Gastrocnemius medialis (tissue), 4 donors: Measurements from ENCODE around the gene ANO3. TPM values are rescaled to one million over a fixed set of nuclear protein-coding genes. Genes with fewer than 3 reads are reported as not detected.

Experiments
- ATAC-seq, 2 donors: fragments of 150-250 bp; one replicate each; pipeline ENCODE4 v1.9.1; 2016
- DNase-seq, 2 donors: peaks; one replicate each; pipeline ENCODE4 v3.0.0-alpha.2; 2019
- H3K27ac ChIP-seq, 4 donors: fragments of 200-600 bp; sonication (generic); 1 replicate in 1 of 4; 2 replicates in 3 of 4; pipeline ENCODE4 v1.5.1; 2016 to 2018; ENCODE audit warnings: mild to moderate bottlenecking in 2 of 4, moderate library complexity in 1 of 4
- H3K27me3 ChIP-seq, 3 donors: fragments of 200-600 bp; sonication (generic) in 2 of 3; 1 replicate in 1 of 3; 2 replicates in 2 of 3; pipeline versions ENCODE4 v1.5.1 to v1.6.0; 2016 to 2019; ENCODE audit warnings: mild to moderate bottlenecking in 1 of 3, moderate library complexity in 1 of 3
- H3K36me3 ChIP-seq, 2 donors: fragments of 200-600 bp; sonication (generic) in 1 of 2; one replicate each; pipeline ENCODE4 v1.5.1; 2017 to 2018
- H3K4me1 ChIP-seq, 2 donors: fragments of 200-600 bp; sonication (generic) in 1 of 2; one replicate each; pipeline ENCODE4 v1.5.1; 2016 to 2017; ENCODE audit warnings: mild to moderate bottlenecking in 2 of 2
- H3K4me3 ChIP-seq, 4 donors: fragments of 200-600 bp; sonication (generic) in 3 of 4; 1 replicate in 1 of 4; 2 replicates in 3 of 4; pipeline ENCODE4 v1.5.1; 2016 to 2019; ENCODE audit warnings: mild to moderate bottlenecking in 2 of 4
- H3K9me3 ChIP-seq, 3 donors: fragments of 200-600 bp; sonication (generic) in 2 of 3; 1 replicate in 1 of 3; 2 replicates in 2 of 3; pipeline ENCODE4 v1.5.1; 2016 to 2019
- CTCF ChIP-seq, 5 experiments: fragments of 450-650 bp in 3 of 5; fragments of 200-600 bp in 2 of 5; sonication (generic) in 2 of 5; IDR thresholded peaks in 4 of 5; conservative IDR thresholded peaks in 1 of 5; 1 replicate in 4 of 5; 2 replicates in 1 of 5; pipeline ENCODE4 v1.5.1; 2016 to 2019; ENCODE audit warnings: antibody characterized with exemption in 5 of 5, mild to moderate bottlenecking in 3 of 5, moderate library complexity in 3 of 5
- POLR2A ChIP-seq, 2 donors: fragments of 450-650 bp; IDR thresholded peaks; one replicate each; pipeline ENCODE4 v1.6.1; 2017; ENCODE audit warnings: antibody characterized with exemption in 2 of 2, mild to moderate bottlenecking in 2 of 2, moderate library complexity in 2 of 2
- in situ Hi-C, 4 donors: fragments of 200-750 bp; cut with MboI; loops; one replicate each; pipeline versions ENCODE4 v1.15.0 to v1.8.0; 2017; ENCODE audit warnings: low sequenced_read_pairs in 4 of 4
- intact Hi-C: fragments of 100-400 bp; cut with DNase I; formaldehyde crosslinking; loops from one replicate; pipeline ENCODE4 v1.15.1; 2023; ENCODE audit warnings: low total_unique reads
- total RNA-seq, 4 donors: library from RNA; depleted of rRNA; stranded (reverse); fragments of >200 nt; gene quantifications; one replicate each; pipeline versions ENCODE4 v1.1.0 to v1.2.3, GENCODE V29; 2016

The ANO3 gene
- total RNA-seq, 4 donors from 2014 or later: 0.05 TPM; not detected in 3

- Histone ChIP-seq H3K27me3 (no peaks in the 10 kb centered on the region), H3K27ac (no peak overlapping the region), H3K9me3 (no peaks in the 10 kb centered on the region), H3K4me3 (no peak overlapping the region), H3K4me1 (no peaks in the 10 kb centered on the region), H3K36me3 (no peaks in the 10 kb centered on the region)
- intact Hi-C loops (no loop called here), in situ Hi-C loops (no loop called here)
- ATAC-seq: no peak
- TF ChIP-seq CTCF (IDR thresholded peaks at IDR 0.05 in 4 of 5, conservative IDR thresholded peaks at IDR 0.05 in 1 of 5): no peak
- no peak for TF ChIP-seq POLR2A (IDR thresholded peaks at IDR 0.05)
- DNase-seq: no peak
Observed at GRCh38 chr11:26478710-26479109, 146.8 kb downstream of the ANO3 start.

GRCh38 chr11:26480041-26480440 is 148.1 kb downstream of the ANO3 start:
- no peak for ATAC-seq
- no peaks in the 10 kb centered on the region for H3K36me3 ChIP-seq
- intact Hi-C loops: no loop called here
- in situ Hi-C loops: no loop called here
- no peaks in the 10 kb centered on the region for H3K9me3 ChIP-seq
- no peaks in the 10 kb centered on the region for H3K27me3 ChIP-seq
- H3K4me1 ChIP-seq: no peaks in the 10 kb centered on the region
- no peak for DNase-seq
- no peak overlapping the region for H3K4me3 ChIP-seq
- no peak overlapping the region for H3K27ac ChIP-seq
- TF ChIP-seq POLR2A (IDR thresholded peaks at IDR 0.05): no peak
- no peak for TF ChIP-seq CTCF (IDR thresholded peaks at IDR 0.05 in 4 of 5, conservative IDR thresholded peaks at IDR 0.05 in 1 of 5)

GRCh38 chr11:26483108-26483507 is 151.2 kb downstream of the ANO3 start:
- intact Hi-C loops: no loop called here
- TF ChIP-seq CTCF (IDR thresholded peaks at IDR 0.05 in 4 of 5, conservative IDR thresholded peaks at IDR 0.05 in 1 of 5) (no peak), POLR2A (IDR thresholded peaks at IDR 0.05) (no peak)
- no peak overlapping the region for H3K4me3 ChIP-seq
- H3K27me3 ChIP-seq: no peaks in the 10 kb centered on the region
- H3K27ac ChIP-seq: no peak overlapping the region
- no peaks in the 10 kb centered on the region for H3K9me3 ChIP-seq
- ATAC-seq: no peak
- H3K36me3 ChIP-seq: no peaks in the 10 kb centered on the region
- in situ Hi-C loops: no loop called here
- DNase-seq: no peak
- no peaks in the 10 kb centered on the region for H3K4me1 ChIP-seq

GRCh38 chr11:26490546-26490945 is 158.6 kb downstream of the ANO3 start:
- TF ChIP-seq CTCF (IDR thresholded peaks at IDR 0.05 in 4 of 5, conservative IDR thresholded peaks at IDR 0.05 in 1 of 5) (no peak), POLR2A (IDR thresholded peaks at IDR 0.05) (no peak)
- in situ Hi-C loops: no loop called here
- ATAC-seq (no peak), DNase-seq (no peak)
- no peak overlapping the region for H3K4me3 ChIP-seq
- H3K9me3 ChIP-seq: no peaks in the 10 kb centered on the region
- intact Hi-C loops: no loop called here
- H3K36me3 ChIP-seq: no peaks in the 10 kb centered on the region
- H3K4me1 ChIP-seq: no peaks in the 10 kb centered on the region
- H3K27me3 ChIP-seq: no peaks in the 10 kb centered on the region
- no peak overlapping the region for H3K27ac ChIP-seq

GRCh38 chr11:26493616-26494015 is 161.7 kb downstream of the ANO3 start:
- no peaks in the 10 kb centered on the region for H3K36me3 ChIP-seq
- no peak for ATAC-seq
- in situ Hi-C loops: no loop called here
- TF ChIP-seq POLR2A (IDR thresholded peaks at IDR 0.05) (no peak), CTCF (IDR thresholded peaks at IDR 0.05 in 4 of 5, conservative IDR thresholded peaks at IDR 0.05 in 1 of 5) (no peak)
- H3K9me3 ChIP-seq: no peaks in the 10 kb centered on the region
- H3K27me3 ChIP-seq: no peaks in the 10 kb centered on the region
- H3K4me3 ChIP-seq: no peak overlapping the region
- intact Hi-C loops: no loop called here
- no peak overlapping the region for H3K27ac ChIP-seq
- DNase-seq: no peak
- H3K4me1 ChIP-seq: no peaks in the 10 kb centered on the region
